ENCODE measurements around the gene LDB2. TPM values are rescaled to one million over a fixed set of nuclear protein-coding genes. Genes with fewer than 3 reads are reported as not detected.

The LDB2 gene
- total and polyA plus RNA-seq, 8 donors = 4.0 to 11.6 (median 5.9) TPM

- DNase-seq (no peak), ATAC-seq (no peak), FAIRE-seq (no peak)
- H3K9me3 ChIP-seq = no peaks in the 10 kb centered on the region
- H3K36me3 ChIP-seq = no peaks in the 10 kb centered on the region
- H3K4me3 ChIP-seq = no peak overlapping the region
- H3K4me1 ChIP-seq = no peaks in the 10 kb centered on the region
- intact Hi-C loops (cut with DNase I) = no loop called here
- TF ChIP-seq CTCF (IDR thresholded peaks at IDR 0.05) = no peak
- H3K27ac ChIP-seq = no peak overlapping the region
- WGBS, 2 donors = 80 to 85% methylated on average over 3 of the region's 3 CpGs
- no peaks in the 10 kb centered on the region for H3K27me3 ChIP-seq
Observed at GRCh38 chr4:16684935-16685334, 213.5 kb downstream of the LDB2 start.

GRCh38 chr4:16684097-16684496 lies 214.3 kb downstream of the LDB2 start:
- Histone ChIP-seq H3K4me1 (no peaks in the 10 kb centered on the region), H3K27ac (no peak overlapping the region), H3K9me3 (no peaks in the 10 kb centered on the region), H3K27me3 (no peaks in the 10 kb centered on the region), H3K36me3 (no peaks in the 10 kb centered on the region), H3K4me3 (no peak overlapping the region)
- ATAC-seq (peak in 1 of 4 donors; percentile 38), FAIRE-seq (no peak), DNase-seq (no peak)
- WGBS, 2 donors = 28 to 35% methylated on average over 6 of the region's 6 CpGs
- intact Hi-C loops (cut with DNase I) = no loop called here
- TF ChIP-seq CTCF (IDR thresholded peaks at IDR 0.05) = no peak

- no peak for TF ChIP-seq CTCF (IDR thresholded peaks at IDR 0.05)
- DNase-seq = no peak
- H3K4me1 ChIP-seq = no peaks in the 10 kb centered on the region
- intact Hi-C loops (cut with DNase I) = no loop called here
- H3K27ac ChIP-seq = no peak overlapping the region
- no peaks in the 10 kb centered on the region for H3K36me3 ChIP-seq
- WGBS, 2 donors = 40 to 57% methylated on average over 3 of the region's 3 CpGs
- no peak for FAIRE-seq
- H3K27me3 ChIP-seq = no peaks in the 10 kb centered on the region
- no peak for ATAC-seq
- H3K9me3 ChIP-seq = no peaks in the 10 kb centered on the region
- H3K4me3 ChIP-seq = no peak overlapping the region
Observed at GRCh38 chr4:16682975-16683374, 215.5 kb downstream of the LDB2 start.

GRCh38 chr4:16677001-16677944 lies 221.2 kb downstream of the LDB2 start:
- intact Hi-C loops (cut with DNase I) = no loop called here
- FAIRE-seq (no peak), DNase-seq (no peak), ATAC-seq (no peak)
- Histone ChIP-seq H3K36me3 (no peaks in the 10 kb centered on the region), H3K9me3 (no peaks in the 10 kb centered on the region), H3K27ac (no peak overlapping the region), H3K27me3 (no peaks in the 10 kb centered on the region), H3K4me1 (no peaks in the 10 kb centered on the region), H3K4me3 (no peak overlapping the region)
- 82 to 85% methylated on average over 5 of the region's 5 CpGs for WGBS, 2 donors
- no peak for TF ChIP-seq CTCF (IDR thresholded peaks at IDR 0.05)

- no peaks in the 10 kb centered on the region for H3K9me3 ChIP-seq
- WGBS, 2 donors = 70 to 78% methylated on average over 3 of the region's 3 CpGs
- H3K4me3 ChIP-seq = no peak overlapping the region
- no peak overlapping the region for H3K27ac ChIP-seq
- no peak for FAIRE-seq
- intact Hi-C loops (cut with DNase I) = no loop called here
- no peaks in the 10 kb centered on the region for H3K36me3 ChIP-seq
- no peaks in the 10 kb centered on the region for H3K4me1 ChIP-seq
- DNase-seq = no peak
- no peak for TF ChIP-seq CTCF (IDR thresholded peaks at IDR 0.05)
- no peak for ATAC-seq
- H3K27me3 ChIP-seq = no peaks in the 10 kb centered on the region
Observed at GRCh38 chr4:16676230-16676770, 222.1 kb downstream of the LDB2 start.

Data from pancreas (tissue), 10 donors.